H1 (cell line): Measurements from ENCODE around the gene CRYBG1. TPM values are rescaled to one million over a fixed set of nuclear protein-coding genes. Genes with fewer than 3 reads are reported as not detected.

Experiments
- CTCF ChIA-PET: fragments of 300-600 bp; sonication (Branson Sonifier 250); formaldehyde crosslinking; loops from one replicate; lab custom pipeline; 2021; ENCODE audit not compliant: partially characterized antibody; lab: Charles Lee
- POLR2A ChIA-PET: fragments of 300-600 bp; sonication (Branson Sonifier 250); formaldehyde crosslinking; loops from one replicate; lab custom pipeline; 2021; ENCODE audit warnings: inconsistent platforms; ENCODE audit not compliant: partially characterized antibody; lab: Charles Lee
- DNase-seq, 2 experiments: peaks; one replicate each; pipeline versions ENCODE4 v3.0.0 to v3.0.0-alpha.2; 2010 to 2022; ENCODE audit warnings: low spot score in 2 of 2, low read depth in 1 of 2, mixed read lengths in 1 of 2
- FAIRE-seq: peaks from 2 replicates; lab custom pipeline; 2011; peaks lifted over from hg19 to GRCh38; lab: Jason Lieb, UNC
- H2AFZ ChIP-seq: 2 replicates; pipeline ENCODE4 v1.8.1; 2012; ENCODE audit warnings: low read length, inconsistent platforms
- H2AK5ac ChIP-seq: 2 replicates; pipeline ENCODE4 v1.6.1; 2013; ENCODE audit warnings: low read depth, low read length
- H2BK120ac ChIP-seq: replicated peaks from 2 replicates; pipeline ENCODE3; 2013; ENCODE audit warnings: low read depth, low read length, inconsistent platforms
- H2BK12ac ChIP-seq: 2 replicates; pipeline ENCODE4 v1.6.1; 2013; ENCODE audit warnings: low read depth, low read length
- H2BK15ac ChIP-seq: 2 replicates; pipeline ENCODE4 v1.6.1; 2013; ENCODE audit warnings: low read length
- H2BK20ac ChIP-seq: 2 replicates; pipeline ENCODE4 v1.6.1; 2013; ENCODE audit warnings: low read length
- H2BK5ac ChIP-seq: 2 replicates; pipeline ENCODE4 v1.6.1; 2013; ENCODE audit warnings: low read depth, low read length
- H3K14ac ChIP-seq: 2 replicates; pipeline ENCODE4 v1.6.1; 2013; ENCODE audit warnings: inconsistent platforms; ENCODE audit not compliant: insufficient read length
- H3K18ac ChIP-seq: 2 replicates; pipeline ENCODE4 v1.6.1; 2013; ENCODE audit warnings: low read length; ENCODE audit errors: extremely low read depth
- H3K23ac ChIP-seq: 2 replicates; pipeline ENCODE4 v1.6.1; 2013; ENCODE audit warnings: inconsistent platforms; ENCODE audit not compliant: insufficient read length
- H3K23me2 ChIP-seq: 2 replicates; pipeline ENCODE4 v1.6.1; 2013; ENCODE audit warnings: low read depth, low read length
- H3K27ac ChIP-seq: 2 replicates; pipeline ENCODE4 v1.6.1; 2011; ENCODE audit warnings: low read depth, low read length, inconsistent platforms
- H3K27me3 ChIP-seq, 4 experiments: replicated peaks in 1 of 4; 1 replicate in 1 of 4; 2 replicates in 3 of 4; pipeline versions ENCODE4 v1.6.1 to v1.8.1; 2011 to 2013; ENCODE audit warnings: low read length in 3 of 4, mild to moderate bottlenecking in 3 of 4, inconsistent platforms in 2 of 4, mixed read lengths in 2 of 4, moderate library complexity in 1 of 4; ENCODE audit not compliant: control insufficient read depth in 3 of 4, insufficient read depth in 3 of 4; ENCODE audit errors: extremely low read depth in 1 of 4
- H3K36me3 ChIP-seq, 4 experiments: 2 replicates each; pipeline versions ENCODE4 v1.6.1 to v1.8.1; 2011 to 2013; ENCODE audit warnings: mild to moderate bottlenecking in 4 of 4, low read length in 3 of 4, moderate library complexity in 2 of 4, control low read depth in 1 of 4, inconsistent platforms in 1 of 4; ENCODE audit not compliant: insufficient read depth in 4 of 4, control insufficient read depth in 2 of 4
- H3K4ac ChIP-seq: replicated peaks from 2 replicates; pipeline ENCODE3; 2013; ENCODE audit warnings: low read length, low read depth, mixed read lengths, inconsistent platforms; ENCODE audit not compliant: insufficient read length
- H3K4me1 ChIP-seq, 4 experiments: replicated peaks in 1 of 4; 1 replicate in 1 of 4; 2 replicates in 3 of 4; pipeline versions ENCODE4 v1.6.1 to v1.8.1; 2011 to 2013; ENCODE audit warnings: low read length in 3 of 4, inconsistent platforms in 2 of 4, mixed read lengths in 1 of 4; ENCODE audit not compliant: insufficient read depth in 4 of 4, control insufficient read depth in 3 of 4
- H3K4me2 ChIP-seq, 2 experiments: 2 replicates each; pipeline versions ENCODE4 v1.6.1 to v1.8.1; 2011 to 2013; ENCODE audit warnings: low read depth in 2 of 2, low read length in 2 of 2, control low read depth in 1 of 2, inconsistent platforms in 1 of 2, mild to moderate bottlenecking in 1 of 2; ENCODE audit not compliant: insufficient read depth in 1 of 2
- H3K4me3 ChIP-seq, 4 experiments: fragments of 200-600, 300-600 bp in 1 of 4; sonication (generic), shearing (Covaris generic), sonication (Bioruptor Twin) in 1 of 4; 2 replicates each; pipeline versions ENCODE4 v1.5.1 to v1.8.1; 2011 to 2016; ENCODE audit warnings: low read length in 4 of 4, low read depth in 3 of 4, control low read depth in 2 of 4, inconsistent platforms in 2 of 4, mild to moderate bottlenecking in 2 of 4, mixed read lengths in 1 of 4, moderate library complexity in 1 of 4; ENCODE audit not compliant: insufficient read depth in 2 of 4; ENCODE audit errors: extremely low read depth in 1 of 4
- H3K56ac ChIP-seq: replicated peaks from 2 replicates; pipeline ENCODE3; 2013; ENCODE audit warnings: low read depth, mild to moderate bottlenecking, mixed read lengths, low read length, inconsistent platforms; ENCODE audit not compliant: insufficient read length
- H3K79me1 ChIP-seq: 2 replicates; pipeline ENCODE4 v1.6.1; 2013; ENCODE audit warnings: low read depth, low read length, control low read depth
- H3K79me2 ChIP-seq, 2 experiments: 2 replicates each; pipeline versions ENCODE4 v1.6.1 to v1.8.1; 2012 to 2013; ENCODE audit warnings: low read length in 2 of 2, mild to moderate bottlenecking in 2 of 2, inconsistent platforms in 1 of 2; ENCODE audit not compliant: insufficient read depth in 2 of 2, control insufficient read depth in 1 of 2
- H3K9ac ChIP-seq, 4 experiments: replicated peaks in 1 of 4; 1 replicate in 1 of 4; 2 replicates in 3 of 4; pipeline versions ENCODE4 v1.6.1 to v1.8.1; 2011 to 2013; ENCODE audit warnings: low read depth in 3 of 4, low read length in 3 of 4, control low read depth in 2 of 4, mild to moderate bottlenecking in 2 of 4, moderate library complexity in 2 of 4, inconsistent platforms in 1 of 4; ENCODE audit errors: extremely low read depth in 1 of 4
- H3K9me3 ChIP-seq, 2 experiments: 2 replicates each; pipeline versions ENCODE4 v1.6.1 to v1.8.1; 2012 to 2013; ENCODE audit warnings: mild to moderate bottlenecking in 2 of 2, moderate library complexity in 2 of 2, control low read depth in 1 of 2, inconsistent platforms in 1 of 2, low read depth in 1 of 2, low read length in 1 of 2, mixed read lengths in 1 of 2; ENCODE audit not compliant: insufficient read depth in 2 of 2
- H4K20me1 ChIP-seq, 2 experiments: replicated peaks in 1 of 2; 2 replicates each; pipeline versions ENCODE3 to v1.8.1; 2011 to 2013; ENCODE audit warnings: inconsistent platforms in 2 of 2, low read length in 2 of 2, mild to moderate bottlenecking in 1 of 2; ENCODE audit not compliant: insufficient read depth in 2 of 2, control insufficient read depth in 1 of 2
- H4K5ac ChIP-seq: 2 replicates; pipeline ENCODE4 v1.6.1; 2013; ENCODE audit warnings: low read length, low read depth, mixed read lengths, inconsistent platforms; ENCODE audit not compliant: insufficient read length
- H4K8ac ChIP-seq: 2 replicates; pipeline ENCODE4 v1.8.0; 2013; ENCODE audit warnings: mild to moderate bottlenecking, moderate library complexity, low read length, inconsistent platforms; ENCODE audit not compliant: insufficient read depth; ENCODE audit errors: extremely low read depth
- H4K91ac ChIP-seq: replicated peaks from 2 replicates; pipeline ENCODE3; 2013; ENCODE audit warnings: low read length, mixed read lengths, inconsistent platforms; ENCODE audit not compliant: insufficient read length
- ASH2L ChIP-seq: fragments of 200-600, 300-600 bp; sonication (generic); IDR thresholded peaks from one replicate; pipeline ENCODE4 v1.7.1; 2017; ENCODE audit warnings: low read length
- ATF2 ChIP-seq: IDR thresholded peaks from 2 replicates; pipeline ENCODE4 v1.6.1; 2012; ENCODE audit warnings: low read length, inconsistent platforms
- ATF3 ChIP-seq: IDR thresholded peaks from 2 replicates; pipeline ENCODE4 v1.6.1; 2011; ENCODE audit warnings: low read depth, mild to moderate bottlenecking, low read length; ENCODE audit not compliant: insufficient read depth
- CBX5 ChIP-seq: fragments of 300-800, 300-1000 bp; sonication (generic); IDR thresholded peaks from 2 replicates; pipeline ENCODE4 v1.7.1; 2016; ENCODE audit warnings: antibody characterized with exemption, low read length, low read depth
- CEBPB ChIP-seq: IDR thresholded peaks from 2 replicates; pipeline ENCODE4 v1.6.1; 2012; ENCODE audit warnings: low read depth, low read length
- CHD2 ChIP-seq: IDR thresholded peaks from 2 replicates; pipeline ENCODE4 v1.6.1; 2012; ENCODE audit warnings: low read length, improper control_type of control experiment
- CREB1 ChIP-seq: IDR thresholded peaks from 2 replicates; pipeline ENCODE4 v1.6.1; 2012; ENCODE audit warnings: inconsistent platforms
- EP300 ChIP-seq, 2 experiments: IDR thresholded peaks; 1 replicate in 1 of 2; 2 replicates in 1 of 2; pipeline ENCODE4 v1.6.1; 2011 to 2012; ENCODE audit warnings: low read depth in 2 of 2, low read length in 2 of 2, mild to moderate bottlenecking in 2 of 2, borderline replicate concordance in 1 of 2, inconsistent platforms in 1 of 2, moderate library complexity in 1 of 2
- GABPA ChIP-seq: IDR thresholded peaks from 2 replicates; pipeline ENCODE4 v1.6.1; 2011; ENCODE audit warnings: mild to moderate bottlenecking, low read length, moderate library complexity, borderline replicate concordance; ENCODE audit not compliant: insufficient read depth
- HDAC6 ChIP-seq: IDR thresholded peaks from one replicate; pipeline ENCODE4 v1.7.1; 2012; ENCODE audit warnings: low read depth, mild to moderate bottlenecking, inconsistent platforms, low read length, moderate library complexity
- KDM1A ChIP-seq: fragments of 200-600, 300-600 bp; sonication (generic); IDR thresholded peaks from 2 replicates; pipeline ENCODE4 v1.7.1; 2016; ENCODE audit warnings: mild to moderate bottlenecking, low read length, borderline replicate concordance
- POU5F1 ChIP-seq: IDR thresholded peaks from 2 replicates; pipeline ENCODE4 v1.6.1; 2011; ENCODE audit warnings: low read depth, mild to moderate bottlenecking, low read length, moderate library complexity
- RBBP5 ChIP-seq: IDR thresholded peaks from 2 replicates; pipeline ENCODE4 v1.7.1; 2012; ENCODE audit warnings: low read depth, mild to moderate bottlenecking, inconsistent platforms, low read length, moderate library complexity, borderline replicate concordance
- WGBS, 2 experiments: shearing (Covaris generic) in 1 of 2; methylation state at CpG; one replicate each; pipeline versions ENCODE4 v1.1.6 to v1.1.7; 2013 to 2015; ENCODE audit warnings: low lambda C conversion rate in 2 of 2, mixed read lengths in 2 of 2, inconsistent platforms in 1 of 2, low coverage in 1 of 2, missing lambda C conversion rate in 1 of 2; ENCODE audit not compliant: insufficient replicate concordance in 2 of 2, insufficient coverage in 1 of 2, insufficient read length in 1 of 2; ENCODE audit errors: extremely low coverage in 1 of 2, missing lambda C conversion rate in 1 of 2; 5-methylcytosine and 5-hydroxymethylcytosine counted together
- polyA plus RNA-seq, 7 experiments: library from polyadenylated mRNA; depleted of rRNA in 3 of 7; stranded (reverse) in 5 of 7; unstranded in 2 of 7; fragments of >200 nt in 5 of 7; fragments of 200-250 nt in 2 of 7; gene quantifications; 1 replicate in 5 of 7; 2 replicates in 1 of 7; 4 replicates in 1 of 7; pipeline versions ENCODE4 v1.2.1 to v1.2.3, GENCODE V29; 2011 to 2013; ENCODE audit warnings: missing spikeins in 2 of 7, mixed read lengths in 2 of 7
- total RNA-seq: library from RNA; stranded (reverse); fragmentation: NEBNext Ultra II Directional; extraction: Animal tissue kit (Norgen Biotek cat#: 25700); gene quantifications from 2 replicates; pipeline ENCODE4 v1.2.1, GENCODE V29; 2021

Gene CRYBG1
- total and polyA plus RNA-seq, 2 of the 8 experiments (the other 6 are each of a cell fraction or from before 2014, with no cell fraction given): 2.2 to 11.6 TPM

- H3K56ac ChIP-seq: no peak overlapping the region
- CTCF ChIA-PET: interaction anchor here (1.2 to 1.9 kb wide), 2 partner anchors 29 to 180 kb away, joined by 4 to 6 read pairs; partner anchors contain the start of gene CRYBG1
- H3K9ac ChIP-seq: no peak overlapping the region
- POLR2A ChIA-PET: no interaction called here
- H3K4me3 ChIP-seq: no peak overlapping the region
- FAIRE-seq (no peak), DNase-seq (no peak)
- no peaks in the 10 kb centered on the region for H3K79me1 ChIP-seq
- 93% methylated on average over 6 of the region's 6 CpGs; no CpG with 5 or more reads in 1 of the 2 experiments for WGBS, 2 experiments
- no peak overlapping the region for H2BK5ac ChIP-seq
- no peak overlapping the region for H2BK20ac ChIP-seq
- H3K27ac ChIP-seq: no peak overlapping the region
- no peak overlapping the region for H4K8ac ChIP-seq
- H3K23me2 ChIP-seq: no peaks in the 10 kb centered on the region
- no peaks in the 10 kb centered on the region for H3K79me2 ChIP-seq
- H2AFZ ChIP-seq: no peak overlapping the region
- no peaks in the 10 kb centered on the region for H3K36me3 ChIP-seq
- H2AK5ac ChIP-seq: no peak overlapping the region
- no peak overlapping the region for H2BK15ac ChIP-seq
- H3K27me3 ChIP-seq: no peaks in the 10 kb centered on the region
- no peak overlapping the region for H3K4ac ChIP-seq
- no peak overlapping the region for H2BK120ac ChIP-seq
- H4K20me1 ChIP-seq: no peaks in the 10 kb centered on the region
- H4K91ac ChIP-seq: no peak overlapping the region
- H3K4me2 ChIP-seq: no peak overlapping the region
- H4K5ac ChIP-seq: no peak overlapping the region
- no peak overlapping the region for H3K18ac ChIP-seq
- no peak overlapping the region for H2BK12ac ChIP-seq
- no peak overlapping the region for H3K23ac ChIP-seq
- H3K4me1 ChIP-seq: peaks cover 0 to 4% (median 0%) of the 10 kb centered on the region in 4 experiments; a peak in 1 of 7 replicates
- no peak overlapping the region for H3K14ac ChIP-seq
- H3K9me3 ChIP-seq: no peaks in the 10 kb centered on the region
- TF ChIP-seq ASH2L: no peak
- TF ChIP-seq EP300 (IDR thresholded peaks at IDR 0.05; ENCODE audit: borderline replicate concordance in 1 of 2, low read depth in 2 of 2, low read length in 2 of 2): no peak
- TF ChIP-seq RBBP5: no peak
- TF ChIP-seq ATF2: no peak
- no peak for TF ChIP-seq ATF3
- TF ChIP-seq KDM1A: no peak
- TF ChIP-seq CBX5: no peak
- no peak for TF ChIP-seq HDAC6
- TF ChIP-seq CEBPB: no peak
- TF ChIP-seq POU5F1: no peak
- no peak for TF ChIP-seq CREB1
- no peak for TF ChIP-seq GABPA
- no peak for TF ChIP-seq CHD2
Observed at GRCh38 chr6:106540907-106541306, 180.4 kb downstream of the CRYBG1 start.
